SH-SY5Y (cell line): ENCODE results near the gene NTM.

Experiments used
- GATA2 ChIP-seq: IDR thresholded peaks from 2 replicates; pipeline ENCODE4 v1.6.1; 2011; ENCODE audit warnings: mild to moderate bottlenecking, low read depth, low read length
- GATA3 ChIP-seq: IDR thresholded peaks from 2 replicates; pipeline ENCODE4 v1.6.1; 2011; ENCODE audit warnings: low read depth, mild to moderate bottlenecking, low read length, moderate library complexity

The NTM gene

GRCh38 chr11:132263241-132263640, 892.8 kb downstream of the NTM start:
- TF ChIP-seq GATA3 (no peak), GATA2 (no peak)

GRCh38 chr11:132263875-132264274, 893.5 kb downstream of the NTM start:
- no peak for TF ChIP-seq GATA2

DNA sequence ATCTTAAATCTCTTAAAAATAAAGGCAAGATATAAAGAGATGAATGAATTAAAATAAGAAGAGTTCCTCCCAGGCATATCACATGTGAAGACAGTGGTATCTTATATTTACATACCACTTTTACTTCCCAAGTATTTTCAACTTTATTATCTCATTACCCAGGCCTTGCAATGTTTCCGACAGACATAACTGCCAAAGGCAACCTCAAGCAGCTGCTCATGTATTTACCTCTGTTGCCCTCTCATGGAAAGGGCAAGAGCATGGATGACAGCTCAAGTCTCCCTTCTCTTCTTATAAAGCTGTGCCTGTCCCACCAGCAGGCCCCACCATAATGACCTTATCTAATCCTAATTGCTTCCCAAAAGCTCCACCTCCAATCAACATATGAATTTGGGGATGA, 894.2 kb downstream of the NTM start:
- TF ChIP-seq GATA3 (no peak), GATA2 (no peak)

- TF ChIP-seq GATA3: peak; percentile 80
- peak; percentile 63 for TF ChIP-seq GATA2
Observed at GRCh38 chr11:132278801-132279574, 908.6 kb downstream of the NTM start.

GRCh38 chr11:132284048-132284447, 913.6 kb downstream of the NTM start:
- no peak for TF ChIP-seq GATA2
- no peak for TF ChIP-seq GATA3

- no peak for TF ChIP-seq GATA3
- no peak for TF ChIP-seq GATA2
Observed at GRCh38 chr11:132284611-132285010, 914.2 kb downstream of the NTM start.

GRCh38 chr11:132285631-132286030, 915.2 kb downstream of the NTM start:
- TF ChIP-seq GATA3 (no peak), GATA2 (no peak)

DNA sequence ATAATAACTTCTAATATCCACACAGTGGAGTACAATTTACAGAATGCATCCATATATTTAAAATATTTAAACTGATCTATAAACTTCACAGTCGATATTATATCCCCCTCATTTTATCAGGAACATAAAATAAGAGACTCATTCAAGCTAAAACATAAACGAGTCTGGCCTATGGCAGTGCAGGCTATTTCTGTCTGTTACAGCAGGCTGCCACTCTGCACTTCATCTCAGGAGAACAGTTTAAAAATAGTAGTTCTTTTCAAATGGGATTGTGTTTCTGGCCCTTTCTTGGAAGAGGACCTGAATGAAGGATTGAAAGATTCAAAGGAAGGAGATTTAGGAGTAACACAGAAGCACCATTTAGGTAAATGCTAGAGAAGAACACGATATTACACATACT, 915.7 kb downstream of the NTM start:
- TF ChIP-seq GATA2: no peak
- TF ChIP-seq GATA3: no peak

GRCh38 chr11:132288036-132288435, 917.6 kb downstream of the NTM start:
- no peak for TF ChIP-seq GATA2
- TF ChIP-seq GATA3: no peak

GRCh38 chr11:132289590-132290256, 919.3 kb downstream of the NTM start:
- no peak for TF ChIP-seq GATA3
- TF ChIP-seq GATA2: no peak

GRCh38 chr11:132293586-132293985, 923.2 kb downstream of the NTM start:
- TF ChIP-seq GATA3: no peak
- no peak for TF ChIP-seq GATA2

GRCh38 chr11:132296946-132297610, 926.7 kb downstream of the NTM start:
- TF ChIP-seq GATA3: no peak
- no peak for TF ChIP-seq GATA2

- TF ChIP-seq GATA3 (no peak), GATA2 (no peak)
Observed at GRCh38 chr11:132298357-132298756, 927.9 kb downstream of the NTM start.

DNA sequence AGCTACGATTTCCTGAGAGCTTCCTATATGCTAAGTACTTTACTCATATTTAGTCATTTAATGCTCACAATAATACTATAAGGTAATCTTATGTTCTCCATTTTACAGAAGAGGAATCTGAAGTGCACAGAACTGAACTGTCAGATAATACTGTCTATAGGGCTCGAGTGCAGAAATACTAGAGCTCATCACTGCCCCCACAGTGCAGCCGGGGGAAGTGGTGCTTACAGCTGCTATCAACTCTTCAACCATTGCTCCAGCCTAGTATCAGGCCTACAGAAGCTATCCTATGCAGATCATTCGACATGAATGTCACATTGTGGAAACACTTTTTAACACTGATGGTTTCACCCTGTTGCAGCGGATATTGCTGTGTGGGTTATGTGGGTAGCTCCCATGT, 929.9 kb downstream of the NTM start:
- TF ChIP-seq GATA3: no peak
- no peak for TF ChIP-seq GATA2

GRCh38 chr11:132301465-132301864, 931.0 kb downstream of the NTM start:
- TF ChIP-seq GATA2 (no peak), GATA3 (no peak)
